ENCODE data around the gene SLC43A2.

DNA sequence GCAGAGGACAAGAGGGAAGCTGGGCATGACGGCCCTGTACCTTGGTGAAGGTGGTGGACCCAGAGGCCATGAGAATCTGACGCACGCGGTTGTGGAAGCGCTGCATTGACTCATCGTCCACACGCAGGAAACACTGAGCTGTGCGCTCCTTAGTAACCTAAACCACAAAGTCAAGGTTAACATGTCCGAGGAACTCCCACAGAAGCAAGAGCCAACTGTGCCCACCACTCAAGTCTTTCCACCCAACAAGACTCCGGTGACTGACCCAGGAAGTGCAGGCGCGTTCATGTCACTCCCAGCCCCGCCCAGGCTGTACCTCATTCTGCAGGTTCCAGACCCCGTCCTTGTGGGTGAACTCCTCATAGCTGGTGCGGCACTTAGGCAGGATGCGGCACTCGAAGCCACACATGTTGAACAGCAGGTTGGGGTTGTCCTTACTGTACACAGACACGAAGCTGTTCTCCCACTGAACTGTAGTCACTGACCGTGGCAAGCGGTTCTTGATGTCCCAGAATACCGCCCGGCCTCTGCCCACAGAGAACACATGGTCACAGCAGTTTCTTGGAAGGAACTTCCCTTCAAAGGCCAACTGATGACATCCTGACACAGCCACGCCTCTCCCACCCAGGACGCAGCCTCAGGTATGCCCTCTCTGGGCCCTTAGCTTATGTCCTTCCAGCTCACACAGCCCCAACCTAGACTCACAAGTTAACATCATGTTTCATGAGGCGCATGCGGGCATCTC, 44.6 kb upstream of the SLC43A2 start:
- TF ChIP-seq CTCF (IDR thresholded peaks at IDR 0.05): no peak
- no peak for TF ChIP-seq POLR2A (IDR thresholded peaks at IDR 0.05)

Data from right lobe of liver (tissue), 4 donors.